Measurements from ENCODE around the gene ALB.

ALB gene

DNA sequence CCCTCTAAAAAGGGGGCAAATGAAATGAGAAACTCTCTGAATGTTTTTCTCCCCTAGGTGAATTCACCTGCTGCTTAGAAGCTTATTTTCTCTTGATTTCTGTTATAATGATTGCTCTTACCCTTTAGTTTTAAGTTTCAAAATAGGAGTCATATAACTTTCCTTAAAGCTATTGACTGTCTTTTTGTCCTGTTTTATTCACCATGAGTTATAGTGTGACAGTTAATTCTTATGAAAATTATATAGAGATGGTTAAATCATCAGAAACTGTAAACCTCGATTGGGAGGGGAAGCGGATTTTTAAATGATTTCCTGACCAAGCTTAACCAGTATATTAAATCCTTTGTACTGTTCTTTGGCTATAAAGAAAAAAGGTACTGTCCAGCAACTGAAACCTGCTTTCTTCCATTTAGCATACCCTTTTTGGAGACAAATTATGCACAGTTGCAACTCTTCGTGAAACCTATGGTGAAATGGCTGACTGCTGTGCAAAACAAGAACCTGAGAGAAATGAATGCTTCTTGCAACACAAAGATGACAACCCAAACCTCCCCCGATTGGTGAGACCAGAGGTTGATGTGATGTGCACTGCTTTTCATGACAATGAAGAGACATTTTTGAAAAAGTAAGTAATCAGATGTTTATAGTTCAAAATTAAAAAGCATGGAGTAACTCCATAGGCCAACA, 4.2 kb downstream of the ALB start:
- DNase-seq (ENCODE audit: low read depth in 2 of 2) = no peak

DNA sequence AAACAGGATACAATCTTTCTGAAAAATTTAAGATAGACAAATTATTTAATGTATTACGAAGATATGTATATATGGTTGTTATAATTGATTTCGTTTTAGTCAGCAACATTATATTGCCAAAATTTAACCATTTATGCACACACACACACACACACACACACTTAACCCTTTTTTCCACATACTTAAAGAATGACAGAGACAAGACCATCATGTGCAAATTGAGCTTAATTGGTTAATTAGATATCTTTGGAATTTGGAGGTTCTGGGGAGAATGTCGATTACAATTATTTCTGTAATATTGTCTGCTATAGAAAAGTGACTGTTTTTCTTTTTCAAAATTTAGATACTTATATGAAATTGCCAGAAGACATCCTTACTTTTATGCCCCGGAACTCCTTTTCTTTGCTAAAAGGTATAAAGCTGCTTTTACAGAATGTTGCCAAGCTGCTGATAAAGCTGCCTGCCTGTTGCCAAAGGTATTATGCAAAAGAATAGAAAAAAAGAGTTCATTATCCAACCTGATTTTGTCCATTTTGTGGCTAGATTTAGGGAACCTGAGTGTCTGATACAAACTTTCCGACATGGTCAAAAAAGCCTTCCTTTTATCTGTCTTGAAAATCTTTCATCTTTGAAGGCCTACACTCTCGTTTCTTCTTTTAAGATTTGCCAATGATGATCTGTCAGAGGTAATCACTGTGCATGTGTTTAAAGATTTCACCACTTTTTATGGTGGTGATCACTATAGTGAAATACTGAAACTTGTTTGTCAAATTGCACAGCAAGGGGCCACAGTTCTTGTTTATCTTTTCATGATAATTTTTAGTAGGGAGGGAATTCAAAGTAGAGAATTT, 5.2 kb downstream of the ALB start:
- no peak for DNase-seq (ENCODE audit: low read depth in 2 of 2)

DNA sequence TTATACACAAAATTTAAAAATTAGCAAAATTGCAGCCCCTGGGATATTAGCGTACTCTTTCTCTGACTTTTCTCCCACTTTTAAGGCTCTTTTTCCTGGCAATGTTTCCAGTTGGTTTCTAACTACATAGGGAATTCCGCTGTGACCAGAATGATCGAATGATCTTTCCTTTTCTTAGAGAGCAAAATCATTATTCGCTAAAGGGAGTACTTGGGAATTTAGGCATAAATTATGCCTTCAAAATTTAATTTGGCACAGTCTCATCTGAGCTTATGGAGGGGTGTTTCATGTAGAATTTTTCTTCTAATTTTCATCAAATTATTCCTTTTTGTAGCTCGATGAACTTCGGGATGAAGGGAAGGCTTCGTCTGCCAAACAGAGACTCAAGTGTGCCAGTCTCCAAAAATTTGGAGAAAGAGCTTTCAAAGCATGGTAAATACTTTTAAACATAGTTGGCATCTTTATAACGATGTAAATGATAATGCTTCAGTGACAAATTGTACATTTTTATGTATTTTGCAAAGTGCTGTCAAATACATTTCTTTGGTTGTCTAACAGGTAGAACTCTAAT, 6.0 kb downstream of the ALB start:
- no peak for DNase-seq (ENCODE audit: low read depth in 2 of 2)

DNA sequence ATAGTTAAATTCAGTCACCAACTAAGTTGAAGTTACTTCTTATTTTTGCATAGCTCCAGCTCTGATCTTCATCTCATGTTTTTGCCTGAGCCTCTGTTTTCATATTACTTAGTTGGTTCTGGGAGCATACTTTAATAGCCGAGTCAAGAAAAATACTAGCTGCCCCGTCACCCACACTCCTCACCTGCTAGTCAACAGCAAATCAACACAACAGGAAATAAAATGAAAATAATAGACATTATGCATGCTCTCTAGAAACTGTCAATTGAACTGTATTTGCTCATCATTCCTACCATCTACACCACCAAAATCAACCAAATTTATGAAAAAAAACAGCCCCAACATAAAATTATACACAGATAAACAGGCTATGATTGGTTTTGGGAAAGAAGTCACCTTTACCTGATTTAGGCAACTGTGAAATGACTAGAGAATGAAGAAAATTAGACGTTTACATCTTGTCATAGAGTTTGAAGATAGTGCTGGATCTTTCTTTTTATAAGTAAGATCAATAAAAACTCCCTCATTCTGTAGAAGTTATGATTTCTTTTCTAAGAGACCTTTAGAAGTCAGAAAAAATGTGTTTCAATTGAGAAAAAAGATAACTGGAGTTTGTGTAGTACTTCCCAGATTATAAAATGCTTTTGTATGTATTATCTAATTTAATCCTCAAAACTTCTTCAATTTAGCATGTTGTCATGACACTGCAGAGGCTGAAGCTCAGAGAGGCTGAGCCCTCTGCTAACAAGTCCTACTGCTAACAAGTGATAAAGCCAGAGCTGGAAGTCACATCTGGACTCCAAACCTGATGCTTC, 7.0 kb downstream of the ALB start:
- no peak for DNase-seq (ENCODE audit: low read depth in 2 of 2)

DNA sequence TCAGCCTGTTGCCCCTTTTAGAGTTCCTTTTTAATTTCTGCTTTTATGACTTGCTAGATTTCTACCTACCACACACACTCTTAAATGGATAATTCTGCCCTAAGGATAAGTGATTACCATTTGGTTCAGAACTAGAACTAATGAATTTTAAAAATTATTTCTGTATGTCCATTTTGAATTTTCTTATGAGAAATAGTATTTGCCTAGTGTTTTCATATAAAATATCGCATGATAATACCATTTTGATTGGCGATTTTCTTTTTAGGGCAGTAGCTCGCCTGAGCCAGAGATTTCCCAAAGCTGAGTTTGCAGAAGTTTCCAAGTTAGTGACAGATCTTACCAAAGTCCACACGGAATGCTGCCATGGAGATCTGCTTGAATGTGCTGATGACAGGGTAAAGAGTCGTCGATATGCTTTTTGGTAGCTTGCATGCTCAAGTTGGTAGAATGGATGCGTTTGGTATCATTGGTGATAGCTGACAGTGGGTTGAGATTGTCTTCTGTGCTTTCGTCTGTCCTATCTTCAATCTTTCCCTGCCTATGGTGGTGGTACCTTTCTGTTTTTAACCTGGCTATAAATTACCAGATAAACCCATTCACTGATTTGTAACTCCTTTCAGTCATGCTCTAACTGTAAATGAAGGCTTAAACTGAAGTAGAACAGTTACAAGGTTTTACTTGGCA, 7.8 kb downstream of the ALB start:
- DNase-seq (ENCODE audit: low read depth in 2 of 2) = no peak

DNA sequence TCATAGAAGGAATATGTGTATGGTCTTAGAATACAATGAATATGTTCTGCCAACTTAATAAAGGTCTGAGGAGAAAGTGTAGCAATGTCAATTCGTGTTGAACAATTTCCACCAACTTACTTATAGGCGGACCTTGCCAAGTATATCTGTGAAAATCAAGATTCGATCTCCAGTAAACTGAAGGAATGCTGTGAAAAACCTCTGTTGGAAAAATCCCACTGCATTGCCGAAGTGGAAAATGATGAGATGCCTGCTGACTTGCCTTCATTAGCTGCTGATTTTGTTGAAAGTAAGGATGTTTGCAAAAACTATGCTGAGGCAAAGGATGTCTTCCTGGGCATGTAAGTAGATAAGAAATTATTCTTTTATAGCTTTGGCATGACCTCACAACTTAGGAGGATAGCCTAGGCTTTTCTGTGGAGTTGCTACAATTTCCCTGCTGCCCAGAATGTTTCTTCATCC, 9.2 kb downstream of the ALB start:
- no peak for DNase-seq (ENCODE audit: low read depth in 2 of 2)

DNA sequence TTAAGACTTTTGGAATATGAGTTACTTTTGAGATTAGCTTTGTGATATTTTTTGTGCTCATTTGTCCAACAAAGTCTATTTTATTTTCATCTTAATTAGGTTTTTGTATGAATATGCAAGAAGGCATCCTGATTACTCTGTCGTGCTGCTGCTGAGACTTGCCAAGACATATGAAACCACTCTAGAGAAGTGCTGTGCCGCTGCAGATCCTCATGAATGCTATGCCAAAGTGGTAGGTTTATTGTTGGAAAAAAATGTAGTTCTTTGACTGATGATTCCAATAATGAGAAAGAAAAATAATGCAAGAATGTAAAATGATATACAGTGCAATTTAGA, 10.8 kb downstream of the ALB start:
- no peak for DNase-seq (ENCODE audit: low read depth in 2 of 2)

DNA sequence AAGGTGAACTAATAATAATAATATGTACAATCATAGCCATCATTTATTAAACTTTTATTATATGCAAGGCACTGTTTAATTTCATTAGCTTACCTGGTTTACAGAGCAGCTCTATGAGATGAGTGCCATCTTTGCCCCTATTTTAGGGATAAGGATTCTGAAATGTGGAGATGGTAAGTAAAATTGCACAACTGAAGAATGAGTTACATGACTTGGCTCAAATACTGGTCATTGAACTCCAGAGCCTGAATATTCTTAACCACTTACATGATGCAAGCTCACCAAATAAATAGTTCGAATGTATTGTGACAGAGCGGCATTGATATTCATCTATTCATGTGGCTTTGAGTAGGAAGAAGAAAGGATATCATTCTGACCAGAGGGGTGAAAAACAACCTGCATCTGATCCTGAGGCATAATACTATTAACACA, 11.7 kb downstream of the ALB start:
- DNase-seq (ENCODE audit: low read depth in 2 of 2) = no peak

DNA sequence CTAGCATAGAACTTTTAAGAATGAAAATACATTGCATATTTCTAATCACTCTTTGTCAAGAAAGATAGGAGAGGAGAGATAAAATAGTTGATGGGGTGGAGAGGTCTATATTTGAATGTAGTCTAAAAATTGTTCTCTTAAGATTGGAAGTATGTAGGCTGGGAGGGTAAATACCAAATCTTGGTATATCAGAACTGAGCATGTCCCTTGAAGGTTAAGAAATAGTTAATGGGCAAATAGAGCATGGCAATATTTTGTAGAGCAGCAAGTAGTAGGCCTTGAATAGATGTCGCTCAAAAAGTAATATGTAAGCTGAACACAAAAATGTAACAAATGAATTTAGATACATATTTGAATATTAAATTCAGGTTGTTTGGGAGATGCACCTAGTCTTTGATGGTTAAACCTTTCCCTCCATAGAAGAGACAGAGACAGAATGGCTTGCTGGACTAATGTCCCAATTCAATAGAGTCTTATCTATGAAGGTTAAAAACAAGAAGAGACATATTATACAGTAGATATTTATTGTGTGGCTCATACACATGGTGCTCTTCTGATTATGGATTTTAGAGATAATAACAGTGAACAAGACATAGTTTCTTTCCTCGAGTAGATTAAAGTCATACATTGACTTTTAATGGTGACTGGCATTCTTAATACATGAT, 12.5 kb downstream of the ALB start:
- no peak for DNase-seq (ENCODE audit: low read depth in 2 of 2)

DNA sequence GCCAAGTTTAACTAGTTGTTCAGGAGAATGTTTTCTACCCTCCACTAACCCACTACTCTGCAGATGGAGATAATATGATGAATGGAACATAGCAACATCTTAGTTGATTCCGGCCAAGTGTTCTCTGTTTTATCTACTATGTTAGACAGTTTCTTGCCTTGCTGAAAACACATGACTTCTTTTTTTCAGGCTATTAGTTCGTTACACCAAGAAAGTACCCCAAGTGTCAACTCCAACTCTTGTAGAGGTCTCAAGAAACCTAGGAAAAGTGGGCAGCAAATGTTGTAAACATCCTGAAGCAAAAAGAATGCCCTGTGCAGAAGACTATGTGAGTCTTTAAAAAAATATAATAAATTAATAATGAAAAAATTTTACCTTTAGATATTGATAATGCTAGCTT, 13.3 kb downstream of the ALB start:
- no peak for DNase-seq (ENCODE audit: low read depth in 2 of 2)

DNA sequence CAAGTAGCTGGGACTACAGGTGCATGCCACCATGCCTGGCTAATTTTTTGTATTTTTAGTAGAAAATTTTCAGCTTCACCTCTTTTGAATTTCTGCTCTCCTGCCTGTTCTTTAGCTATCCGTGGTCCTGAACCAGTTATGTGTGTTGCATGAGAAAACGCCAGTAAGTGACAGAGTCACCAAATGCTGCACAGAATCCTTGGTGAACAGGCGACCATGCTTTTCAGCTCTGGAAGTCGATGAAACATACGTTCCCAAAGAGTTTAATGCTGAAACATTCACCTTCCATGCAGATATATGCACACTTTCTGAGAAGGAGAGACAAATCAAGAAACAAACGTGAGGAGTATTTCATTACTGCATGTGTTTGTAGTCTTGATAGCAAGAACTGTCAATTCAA, 13.9 kb downstream of the ALB start:
- DNase-seq (ENCODE audit: low read depth in 2 of 2) = no peak

DNA sequence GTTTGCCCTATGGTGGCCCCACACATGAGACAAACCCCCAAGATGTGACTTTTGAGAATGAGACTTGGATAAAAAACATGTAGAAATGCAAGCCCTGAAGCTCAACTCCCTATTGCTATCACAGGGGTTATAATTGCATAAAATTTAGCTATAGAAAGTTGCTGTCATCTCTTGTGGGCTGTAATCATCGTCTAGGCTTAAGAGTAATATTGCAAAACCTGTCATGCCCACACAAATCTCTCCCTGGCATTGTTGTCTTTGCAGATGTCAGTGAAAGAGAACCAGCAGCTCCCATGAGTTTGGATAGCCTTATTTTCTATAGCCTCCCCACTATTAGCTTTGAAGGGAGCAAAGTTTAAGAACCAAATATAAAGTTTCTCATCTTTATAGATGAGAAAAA, 14.6 kb downstream of the ALB start:
- DNase-seq (ENCODE audit: low read depth in 2 of 2) = no peak

DNA sequence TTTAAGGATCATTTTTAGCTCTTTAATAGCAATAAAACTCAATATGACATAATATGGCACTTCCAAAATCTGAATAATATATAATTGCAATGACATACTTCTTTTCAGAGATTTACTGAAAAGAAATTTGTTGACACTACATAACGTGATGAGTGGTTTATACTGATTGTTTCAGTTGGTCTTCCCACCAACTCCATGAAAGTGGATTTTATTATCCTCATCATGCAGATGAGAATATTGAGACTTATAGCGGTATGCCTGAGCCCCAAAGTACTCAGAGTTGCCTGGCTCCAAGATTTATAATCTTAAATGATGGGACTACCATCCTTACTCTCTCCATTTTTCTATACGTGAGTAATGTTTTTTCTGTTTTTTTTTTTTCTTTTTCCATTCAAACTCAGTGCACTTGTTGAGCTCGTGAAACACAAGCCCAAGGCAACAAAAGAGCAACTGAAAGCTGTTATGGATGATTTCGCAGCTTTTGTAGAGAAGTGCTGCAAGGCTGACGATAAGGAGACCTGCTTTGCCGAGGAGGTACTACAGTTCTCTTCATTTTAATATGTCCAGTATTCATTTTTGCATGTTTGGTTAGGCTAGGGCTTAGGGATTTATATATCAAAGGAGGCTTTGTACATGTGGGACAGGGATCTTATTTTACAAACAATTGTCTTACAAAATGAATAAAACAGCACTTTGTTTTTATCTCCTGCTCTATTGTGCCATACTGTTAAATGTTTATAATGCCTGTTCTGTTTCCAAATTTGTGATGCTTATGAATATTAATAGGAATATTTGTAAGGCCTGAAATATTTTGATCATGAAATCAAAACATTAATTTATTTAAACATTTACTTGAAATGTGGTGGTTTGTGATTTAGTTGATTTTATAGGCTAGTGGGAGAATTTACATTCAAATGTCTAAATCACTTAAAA, 15.3 kb downstream of the ALB start:
- DNase-seq (ENCODE audit: low read depth in 2 of 2) = no peak

DNA sequence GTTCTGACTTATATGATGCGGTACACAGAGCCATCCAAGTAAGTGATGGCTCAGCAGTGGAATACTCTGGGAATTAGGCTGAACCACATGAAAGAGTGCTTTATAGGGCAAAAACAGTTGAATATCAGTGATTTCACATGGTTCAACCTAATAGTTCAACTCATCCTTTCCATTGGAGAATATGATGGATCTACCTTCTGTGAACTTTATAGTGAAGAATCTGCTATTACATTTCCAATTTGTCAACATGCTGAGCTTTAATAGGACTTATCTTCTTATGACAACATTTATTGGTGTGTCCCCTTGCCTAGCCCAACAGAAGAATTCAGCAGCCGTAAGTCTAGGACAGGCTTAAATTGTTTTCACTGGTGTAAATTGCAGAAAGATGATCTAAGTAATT, 16.5 kb downstream of the ALB start:
- no peak for DNase-seq (ENCODE audit: low read depth in 2 of 2)

DNA sequence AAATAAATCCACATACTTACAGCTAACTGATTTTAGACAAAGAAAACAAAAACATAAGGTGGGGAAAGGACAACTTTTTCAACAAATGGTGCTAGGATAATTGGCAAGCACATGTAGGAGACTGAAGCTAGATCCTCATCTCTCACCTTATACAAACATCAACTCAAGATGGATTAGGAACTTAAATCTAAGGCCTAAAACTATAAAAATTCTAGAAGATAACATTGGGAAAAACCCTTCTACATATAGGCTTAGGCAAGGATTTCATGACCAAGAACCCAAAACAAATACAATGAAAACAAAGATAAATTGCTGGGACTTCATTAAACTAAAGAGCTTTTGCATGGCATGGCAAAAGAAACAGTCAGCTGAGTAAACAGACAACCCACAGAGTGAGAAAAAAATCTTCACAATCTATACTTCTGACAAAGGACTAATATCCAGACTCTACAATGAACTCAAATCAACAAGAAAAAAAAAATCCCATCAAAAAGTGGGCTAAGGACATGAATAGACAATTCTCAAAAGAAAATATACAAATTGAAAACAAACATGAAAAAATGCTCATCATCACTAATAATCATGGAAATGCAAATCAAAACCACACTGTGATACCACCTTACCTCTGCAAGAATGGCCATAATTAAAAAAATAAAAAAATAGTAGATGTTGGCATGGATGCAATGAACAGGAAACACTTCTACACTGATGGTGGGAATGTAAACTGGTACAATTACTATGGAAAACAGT, 17.8 kb downstream of the ALB start:
- DNase-seq (ENCODE audit: low read depth in 2 of 2) = no peak

DNA sequence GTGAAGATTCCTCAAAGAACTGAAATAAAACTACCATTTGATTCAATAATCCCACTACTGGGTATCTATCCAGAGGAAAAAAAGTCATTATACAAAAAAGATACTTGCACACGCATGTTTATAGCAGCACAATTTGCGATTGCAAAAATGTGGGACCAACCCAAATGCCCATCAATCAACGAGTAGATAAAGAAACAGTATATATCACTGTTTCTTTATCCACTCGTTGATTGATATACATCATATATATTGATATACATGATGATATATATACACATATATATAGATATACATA, 18.3 kb downstream of the ALB start:
- no peak for DNase-seq (ENCODE audit: low read depth in 2 of 2)

DNA sequence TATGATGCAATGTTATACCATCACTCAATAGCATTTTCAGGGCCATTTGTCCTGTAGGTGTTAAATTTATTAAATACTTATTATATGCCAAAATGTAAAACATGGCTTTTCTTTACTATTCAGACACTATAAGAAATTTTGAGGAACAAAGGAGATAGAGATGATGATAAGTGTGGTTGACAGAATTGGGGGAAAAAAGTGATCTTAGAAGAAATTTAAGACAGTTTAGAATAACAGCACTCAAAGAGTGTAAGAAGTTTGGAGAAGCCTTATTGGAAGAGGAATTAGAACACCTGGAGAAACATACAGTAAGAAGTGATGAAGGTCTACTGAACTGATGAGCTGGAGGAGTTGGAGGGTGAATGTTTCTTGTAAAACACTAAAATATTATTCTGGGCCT, 19.1 kb downstream of the ALB start:
- DNase-seq (ENCODE audit: low read depth in 2 of 2) = no peak

DNA sequence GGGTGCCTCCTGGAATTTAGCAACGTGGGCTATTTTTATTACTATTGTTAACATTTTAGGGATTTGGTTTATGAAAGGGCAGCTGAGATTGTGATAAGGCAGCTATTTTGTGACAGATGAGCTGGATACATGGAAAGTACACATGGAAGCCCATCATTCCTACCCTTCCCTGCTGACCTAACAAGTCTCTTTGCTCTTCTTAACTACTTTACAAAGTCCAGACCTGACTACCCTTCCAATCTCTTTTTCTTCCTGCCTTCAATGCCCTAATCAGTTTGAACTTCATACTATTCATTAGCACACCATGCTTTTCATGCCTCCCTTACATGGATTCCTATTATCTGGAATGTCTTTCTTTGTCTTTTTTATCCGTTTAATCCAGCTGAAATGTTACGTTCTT, 22.6 kb downstream of the ALB start:
- DNase-seq (ENCODE audit: low read depth in 2 of 2) = no peak

DNA sequence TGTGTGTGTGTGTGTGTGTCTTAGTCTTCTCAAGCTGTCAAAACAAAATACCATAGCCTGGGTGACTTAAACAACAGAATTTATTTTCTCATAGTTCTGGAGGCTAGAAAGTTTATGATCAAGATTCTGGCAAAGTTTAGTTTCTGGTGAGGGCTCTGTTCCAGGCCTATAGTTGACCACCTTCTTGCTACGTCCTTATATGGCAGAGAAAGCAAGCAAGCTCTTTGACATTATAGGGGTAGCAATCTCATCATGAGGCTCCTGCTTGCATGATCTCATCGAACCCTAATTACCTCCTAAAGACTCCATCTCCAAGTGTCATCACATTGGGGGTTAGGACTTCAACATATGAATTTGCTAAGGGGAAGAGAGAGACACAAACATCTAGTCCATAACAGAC, 25.0 kb downstream of the ALB start:
- no peak for DNase-seq (ENCODE audit: low read depth in 2 of 2)
